OCI-LY7 (cell line): ENCODE measurements around the gene PRKG1. TPM values are rescaled to one million over a fixed set of nuclear protein-coding genes. Genes with fewer than 3 reads are reported as not detected.

Source experiments
- BruUV-seq: library from RNA; stranded (reverse); fragments of 400-500 nt; replicated peaks from 2 replicates; lab custom pipeline; 2021; lab: Mats Ljungman, UMichigan
- CTCF ChIA-PET: fragments of 300-600 bp; sonication (Branson Sonifier 250); formaldehyde crosslinking; loops from one replicate; lab custom pipeline; 2022; ENCODE audit warnings: antibody characterized with exemption; ENCODE audit not compliant: unreplicated experiment; lab: Charles Lee
- POLR2A ChIA-PET: fragments of 300-600 bp; sonication (Branson Sonifier 250); formaldehyde crosslinking; loops from one replicate; lab custom pipeline; 2022; ENCODE audit warnings: antibody characterized with exemption; lab: Charles Lee
- DNase-seq: peaks from one replicate; pipeline ENCODE4 v3.0.0-alpha.2; 2015; ENCODE audit warnings: low spot score
- H2AFZ ChIP-seq: fragments of 200-600 bp; sonication (generic), shearing (Covaris generic); 2 replicates; pipeline ENCODE4 v1.6.1; 2014; ENCODE audit warnings: mild to moderate bottlenecking, antibody characterized with exemption, low read length, moderate library complexity
- H3K27ac ChIP-seq: fragments of 200-600 bp; sonication (generic); 2 replicates; pipeline ENCODE4 v1.5.1; 2014; ENCODE audit warnings: mixed run types, low read depth, mild to moderate bottlenecking, moderate library complexity, low read length, inconsistent platforms; ENCODE audit not compliant: poor library complexity, severe bottlenecking
- H3K36me3 ChIP-seq: fragments of 200-600 bp; sonication (generic); 2 replicates; pipeline ENCODE4 v1.6.1; 2014; ENCODE audit warnings: mild to moderate bottlenecking, antibody characterized with exemption, low read length, moderate library complexity, mixed read lengths; ENCODE audit not compliant: insufficient read depth
- H3K4me1 ChIP-seq: fragments of 200-600 bp; sonication (generic); 2 replicates; pipeline ENCODE4 v1.5.1; 2014; ENCODE audit warnings: mild to moderate bottlenecking, low read length; ENCODE audit not compliant: insufficient read depth, poor library complexity, severe bottlenecking
- H3K4me2 ChIP-seq: fragments of 200-600 bp; sonication (generic); 2 replicates; pipeline ENCODE4 v1.6.1; 2014; ENCODE audit warnings: mild to moderate bottlenecking, low read length
- H3K4me3 ChIP-seq: fragments of 200-600 bp; sonication (generic); 2 replicates; pipeline ENCODE4 v1.5.1; 2014; ENCODE audit warnings: mild to moderate bottlenecking, low read depth, low read length; ENCODE audit not compliant: poor library complexity, severe bottlenecking
- H3K79me2 ChIP-seq: fragments of 200-600 bp; sonication (generic); 2 replicates; pipeline ENCODE4 v1.6.1; 2016; ENCODE audit warnings: low read depth, mild to moderate bottlenecking, low read length, moderate library complexity, mixed read lengths; ENCODE audit not compliant: insufficient read depth
- H3K9me2 ChIP-seq: fragments of 200-600 bp; sonication (generic); 2 replicates; pipeline ENCODE4 v1.6.1; 2016; ENCODE audit warnings: mild to moderate bottlenecking, low read length, mixed read lengths; ENCODE audit not compliant: insufficient read depth
- H3K9me3 ChIP-seq: fragments of 200-600 bp; sonication (generic); 2 replicates; pipeline ENCODE4 v1.6.1; 2014; ENCODE audit warnings: mild to moderate bottlenecking, mixed run types, low read length, mixed read lengths
- H4K20me1 ChIP-seq: fragments of 200-600 bp; sonication (generic); 2 replicates; pipeline ENCODE4 v1.6.1; 2014; ENCODE audit warnings: mild to moderate bottlenecking, antibody characterized with exemption, low read length, moderate library complexity, mixed read lengths; ENCODE audit not compliant: insufficient read depth
- CTCF ChIP-seq: fragments of 200-600 bp; sonication (generic); conservative IDR thresholded peaks from 2 replicates; pipeline ENCODE4 v1.5.1; 2014; ENCODE audit warnings: mild to moderate bottlenecking, antibody characterized with exemption, low read length, moderate library complexity, mixed read lengths
- EZH2phosphoT487 ChIP-seq: fragments of 200-600 bp; sonication (generic); IDR thresholded peaks from 2 replicates; pipeline ENCODE4 v1.6.1; 2018; ENCODE audit warnings: low read depth, borderline replicate concordance, mild to moderate bottlenecking, mixed run types, antibody characterized with exemption, low read length, moderate library complexity, mixed read lengths
- intact Hi-C: fragments of 100-400 bp; cut with micrococcal nuclease; formaldehyde crosslinking; loops from one replicate; pipeline ENCODE4 v1.10.0; 2022; ENCODE audit not compliant: unreplicated experiment
- total RNA-seq, 2 experiments: library from RNA; depleted of rRNA in 1 of 2; stranded (reverse); fragments of >200 nt in 1 of 2; shearing (Covaris generic) in 1 of 2; gene quantifications; 2 replicates each; pipeline ENCODE4 v1.2.3, GENCODE V29; 2014 to 2022

The PRKG1 gene
- total RNA-seq, 2 experiments from 2014 or later: not detected

DNA sequence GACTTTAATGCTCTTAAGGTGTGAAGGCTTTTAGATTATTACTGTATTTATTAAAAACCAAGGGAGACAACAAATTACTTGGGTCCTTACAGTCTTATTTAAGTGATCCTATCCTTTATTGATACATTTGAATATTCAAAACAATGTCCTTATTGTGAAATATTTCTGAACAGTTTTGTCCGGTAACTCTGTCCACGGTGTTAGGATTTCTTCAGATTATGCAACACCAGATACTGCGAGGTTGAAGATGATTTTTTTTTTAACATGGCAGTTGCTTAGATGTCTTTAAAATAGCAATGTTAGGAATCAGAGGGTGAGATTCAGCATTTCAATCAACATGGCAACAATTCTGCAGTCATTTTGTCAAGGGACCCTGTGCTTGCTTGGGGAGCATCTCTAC is 448.6 kb downstream of the PRKG1 start:
- intact Hi-C loops: no loop called here
- H3K9me2 ChIP-seq: no peaks in the 10 kb centered on the region
- no peaks in the 10 kb centered on the region for H4K20me1 ChIP-seq
- H3K4me2 ChIP-seq: no peak overlapping the region
- ChIA-PET CTCF (no interaction called here), POLR2A (no interaction called here)
- TF ChIP-seq CTCF: no peak
- no peak for TF ChIP-seq EZH2phosphoT487
- H3K9me3 ChIP-seq: no peaks in the 10 kb centered on the region
- no TSS peak for BruUV-seq
- no peaks in the 10 kb centered on the region for H3K36me3 ChIP-seq
- DNase-seq: no peak
- H3K27ac ChIP-seq: no peak overlapping the region
- H2AFZ ChIP-seq: no peak overlapping the region
- H3K4me1 ChIP-seq: no peaks in the 10 kb centered on the region
- no peak overlapping the region for H3K4me3 ChIP-seq
- H3K79me2 ChIP-seq: no peaks in the 10 kb centered on the region

GRCh38 chr10:51523440-51523839 is 449.2 kb downstream of the PRKG1 start:
- no peak for TF ChIP-seq CTCF
- TF ChIP-seq EZH2phosphoT487: no peak
- Histone ChIP-seq H3K4me2 (no peak overlapping the region), H3K4me3 (no peak overlapping the region), H3K79me2 (no peaks in the 10 kb centered on the region), H3K9me3 (no peaks in the 10 kb centered on the region), H3K9me2 (no peaks in the 10 kb centered on the region), H3K27ac (no peak overlapping the region), H4K20me1 (no peaks in the 10 kb centered on the region), H3K4me1 (no peaks in the 10 kb centered on the region), H2AFZ (no peak overlapping the region), H3K36me3 (no peaks in the 10 kb centered on the region)
- ChIA-PET POLR2A (interaction anchor here (0.6 kb wide), 1 partner anchor 10 kb away, joined by 3 read pairs; no protein-coding TSS in a partner anchor), CTCF (no interaction called here)
- no peak for DNase-seq
- no TSS peak for BruUV-seq
- intact Hi-C loops: no loop called here

DNA sequence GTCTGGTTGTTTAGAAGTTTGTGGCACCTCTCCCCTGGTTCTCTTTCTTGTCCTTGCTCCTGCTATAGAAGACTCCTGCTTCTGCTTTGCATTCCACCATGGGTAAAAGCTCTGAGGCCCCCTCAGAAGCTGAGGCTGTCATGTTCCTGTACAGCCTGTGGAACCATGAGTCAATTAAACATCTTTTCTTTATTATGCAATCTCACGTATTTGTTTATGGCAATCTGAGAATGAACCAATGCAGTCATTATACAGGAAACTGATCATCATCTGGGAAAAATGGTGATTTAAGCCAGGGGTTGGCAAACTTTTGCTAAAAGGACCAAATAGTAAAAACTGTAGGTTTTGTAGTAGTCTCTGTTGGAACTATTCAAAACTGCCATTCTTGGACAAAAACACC is 449.8 kb downstream of the PRKG1 start:
- ChIA-PET CTCF (no interaction called here), POLR2A (interaction anchor here (0.6 kb wide), 1 partner anchor 10 kb away, joined by 3 read pairs; no protein-coding TSS in a partner anchor)
- TF ChIP-seq CTCF: no peak
- no peak for TF ChIP-seq EZH2phosphoT487
- Histone ChIP-seq H2AFZ (no peak overlapping the region), H3K79me2 (no peaks in the 10 kb centered on the region), H3K4me3 (no peak overlapping the region), H4K20me1 (no peaks in the 10 kb centered on the region), H3K4me2 (no peak overlapping the region), H3K9me2 (no peaks in the 10 kb centered on the region), H3K27ac (no peak overlapping the region), H3K4me1 (no peaks in the 10 kb centered on the region), H3K9me3 (no peaks in the 10 kb centered on the region), H3K36me3 (no peaks in the 10 kb centered on the region)
- intact Hi-C loops: no loop called here
- no TSS peak for BruUV-seq
- no peak for DNase-seq
